GM12892 (cell line): Measurements from ENCODE around the gene METAP1.
"Not testable (repeated sequence)": the region's sequence is repeated elsewhere in the genome, so short reads cannot be mapped to it uniquely, and the experiment has no call there.

Experiments used
- POLR2A ChIP-seq: IDR thresholded peaks from 2 replicates; pipeline ENCODE4 v1.6.1; 2011; ENCODE audit warnings: low read depth, low read length, control low read depth
- POLR2AphosphoS5 ChIP-seq: IDR thresholded peaks from 2 replicates; pipeline ENCODE4 v1.6.1; 2011; ENCODE audit warnings: low read depth, low read length, control low read depth

GRCh38 chr4:98992835-98993234 lies 2.7 kb upstream of the METAP1 start:
- TF ChIP-seq POLR2A, POLR2AphosphoS5: not testable (repeated sequence)
